Fibroblast of lung (primary cell): ENCODE data around the gene KIAA1614.

ENCODE experiments used
- CTCF ChIP-seq, 2 donors: IDR thresholded peaks in 1 of 2; conservative IDR thresholded peaks in 1 of 2; 1 replicate in 1 of 2; 2 replicates in 1 of 2; pipeline ENCODE4 v1.5.1; 2011 to 2012; ENCODE audit warnings: low read length in 2 of 2, control low read depth in 1 of 2, inconsistent platforms in 1 of 2, low read depth in 1 of 2, mild to moderate bottlenecking in 1 of 2
- EZH2 ChIP-seq: IDR thresholded peaks from 2 replicates; pipeline ENCODE4 v1.5.1; 2012; ENCODE audit warnings: low read length, control low read depth, mild to moderate bottlenecking; ENCODE audit errors: missing control alignments

- TF ChIP-seq EZH2 (no peak), CTCF (conservative IDR thresholded peaks at IDR 0.05 in 1 of 2, IDR thresholded peaks at IDR 0.05 in 1 of 2; ENCODE audit: low read depth in 1 of 2, low read length in 2 of 2) (no peak)
These were observed 12.9 kb downstream of the KIAA1614 start for GRCh38 chr1:180925471-180926051.
